Osteoblast (primary cell): Measurements from ENCODE around the gene WDR4. TPM values are rescaled to one million over a fixed set of nuclear protein-coding genes. Genes with fewer than 3 reads are reported as not detected.

Source experiments
- DNase-seq: peaks from one replicate; pipeline ENCODE4 v3.0.0; 2011; ENCODE audit warnings: low spot score, mixed read lengths; ENCODE audit not compliant: insufficient read length; ENCODE audit errors: missing footprints
- H2AFZ ChIP-seq: 2 replicates; pipeline ENCODE4 v1.6.0; 2011; ENCODE audit warnings: mild to moderate bottlenecking, low read length
- H3K27ac ChIP-seq: 2 replicates; pipeline ENCODE4 v1.5.1; 2011; ENCODE audit warnings: mild to moderate bottlenecking, low read depth, low read length, moderate library complexity
- H3K27me3 ChIP-seq: 2 replicates; pipeline ENCODE4 v1.6.0; 2012; ENCODE audit warnings: mild to moderate bottlenecking, control low read depth, inconsistent platforms, low read length, moderate library complexity; ENCODE audit not compliant: insufficient read depth
- H3K36me3 ChIP-seq: 2 replicates; pipeline ENCODE4 v1.5.1; 2011; ENCODE audit warnings: mild to moderate bottlenecking, low read length, control low read depth, moderate library complexity; ENCODE audit not compliant: insufficient read depth
- H3K4me1 ChIP-seq: 2 replicates; pipeline ENCODE4 v1.5.1; 2011; ENCODE audit warnings: mild to moderate bottlenecking, low read length, control low read depth, moderate library complexity; ENCODE audit not compliant: insufficient read depth
- H3K4me2 ChIP-seq: 2 replicates; pipeline ENCODE4 v1.6.0; 2011; ENCODE audit warnings: mild to moderate bottlenecking, low read length; ENCODE audit not compliant: insufficient read depth
- H3K4me3 ChIP-seq: fragments of 200-600 bp; sonication (generic); 3 replicates; pipeline ENCODE4 v1.5.1; 2012; ENCODE audit warnings: mild to moderate bottlenecking, low read length, inconsistent platforms; ENCODE audit not compliant: insufficient read depth
- H3K79me2 ChIP-seq: 2 replicates; pipeline ENCODE4 v1.6.0; 2012; ENCODE audit warnings: mild to moderate bottlenecking, low read length, control low read depth, inconsistent platforms; ENCODE audit not compliant: insufficient read depth
- H3K9me3 ChIP-seq: 2 replicates; pipeline ENCODE4 v1.5.1; 2011; ENCODE audit warnings: low read depth, low read length, control low read depth
- H4K20me1 ChIP-seq: 2 replicates; pipeline ENCODE4 v1.6.0; 2012; ENCODE audit warnings: mild to moderate bottlenecking, low read length, control low read depth; ENCODE audit not compliant: insufficient read depth
- total RNA-seq: library from RNA; depleted of rRNA; stranded (reverse); fragments of >200 nt; gene quantifications from 2 replicates; pipeline ENCODE4 v1.2.3, GENCODE V29; 2012
- TF ChIP-seq, protein P1 (sequence below): IDR thresholded peaks from 2 replicates; pipeline ENCODE4 v1.5.1; 2011; ENCODE audit warnings: mild to moderate bottlenecking, low read depth, low read length, moderate library complexity; ENCODE audit errors: extremely low read depth

WDR4 gene
- total RNA-seq, 1 donor = 10.1 TPM

DNA sequence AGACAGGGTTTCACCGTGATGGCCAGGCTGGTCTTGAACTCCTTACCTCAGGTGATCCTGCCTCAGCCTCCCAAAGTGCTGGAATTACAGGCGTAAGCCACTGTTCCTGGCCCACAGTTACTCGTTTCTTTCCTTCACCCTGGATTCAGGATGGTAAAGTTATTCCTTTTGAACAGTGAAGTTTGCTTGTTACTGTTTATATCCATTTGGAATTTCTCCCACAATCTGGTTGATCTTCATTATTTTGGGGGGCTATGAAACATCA is 43.0 kb downstream of the WDR4 start:
- no peaks in the 10 kb centered on the region for H4K20me1 ChIP-seq
- no peaks in the 10 kb centered on the region for H3K79me2 ChIP-seq
- peaks cover 14% of the 10 kb centered on the region for H3K36me3 ChIP-seq
- no peak overlapping the region for H3K4me3 ChIP-seq
- H3K4me1 ChIP-seq = no peaks in the 10 kb centered on the region
- TF ChIP-seq, protein P1, sequence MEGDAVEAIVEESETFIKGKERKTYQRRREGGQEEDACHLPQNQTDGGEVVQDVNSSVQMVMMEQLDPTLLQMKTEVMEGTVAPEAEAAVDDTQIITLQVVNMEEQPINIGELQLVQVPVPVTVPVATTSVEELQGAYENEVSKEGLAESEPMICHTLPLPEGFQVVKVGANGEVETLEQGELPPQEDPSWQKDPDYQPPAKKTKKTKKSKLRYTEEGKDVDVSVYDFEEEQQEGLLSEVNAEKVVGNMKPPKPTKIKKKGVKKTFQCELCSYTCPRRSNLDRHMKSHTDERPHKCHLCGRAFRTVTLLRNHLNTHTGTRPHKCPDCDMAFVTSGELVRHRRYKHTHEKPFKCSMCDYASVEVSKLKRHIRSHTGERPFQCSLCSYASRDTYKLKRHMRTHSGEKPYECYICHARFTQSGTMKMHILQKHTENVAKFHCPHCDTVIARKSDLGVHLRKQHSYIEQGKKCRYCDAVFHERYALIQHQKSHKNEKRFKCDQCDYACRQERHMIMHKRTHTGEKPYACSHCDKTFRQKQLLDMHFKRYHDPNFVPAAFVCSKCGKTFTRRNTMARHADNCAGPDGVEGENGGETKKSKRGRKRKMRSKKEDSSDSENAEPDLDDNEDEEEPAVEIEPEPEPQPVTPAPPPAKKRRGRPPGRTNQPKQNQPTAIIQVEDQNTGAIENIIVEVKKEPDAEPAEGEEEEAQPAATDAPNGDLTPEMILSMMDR = no peak
- no peaks in the 10 kb centered on the region for H3K27me3 ChIP-seq
- H3K4me2 ChIP-seq = no peak overlapping the region
- no peaks in the 10 kb centered on the region for H3K9me3 ChIP-seq
- no peak for DNase-seq
- H3K27ac ChIP-seq = no peak overlapping the region
- no peak overlapping the region for H2AFZ ChIP-seq

- Histone ChIP-seq H3K4me2 (no peak overlapping the region), H3K36me3 (peaks cover 9% of the 10 kb centered on the region), H2AFZ (no peak overlapping the region), H3K9me3 (no peaks in the 10 kb centered on the region), H3K4me3 (no peak overlapping the region), H4K20me1 (no peaks in the 10 kb centered on the region), H3K4me1 (no peaks in the 10 kb centered on the region), H3K79me2 (no peaks in the 10 kb centered on the region), H3K27me3 (no peaks in the 10 kb centered on the region), H3K27ac (no peak overlapping the region)
- TF ChIP-seq, protein P1 = no peak
- DNase-seq = peak; percentile 72
Observed at GRCh38 chr21:42835611-42836401, 43.5 kb downstream of the WDR4 start.

DNA sequence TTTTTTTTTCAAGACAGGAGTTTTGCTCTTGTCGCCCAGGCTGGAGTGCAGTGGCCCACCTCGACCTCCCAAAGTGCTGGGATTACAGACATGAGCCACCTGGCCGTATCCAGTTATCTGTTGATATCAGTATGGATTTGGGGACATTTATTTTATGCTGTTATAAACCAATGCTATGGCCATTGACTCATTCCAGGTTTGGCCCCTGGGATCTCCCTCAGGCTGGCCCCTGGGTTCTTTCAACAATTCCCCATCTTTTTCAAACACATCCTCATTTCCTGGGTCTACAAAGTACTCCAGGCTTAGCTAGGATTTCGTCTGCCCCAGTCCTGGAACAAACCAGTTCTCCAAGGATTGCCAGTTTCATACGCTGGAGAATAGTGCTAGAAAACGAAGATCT is 44.1 kb downstream of the WDR4 start:
- Histone ChIP-seq H4K20me1 (no peaks in the 10 kb centered on the region), H3K9me3 (no peaks in the 10 kb centered on the region), H3K36me3 (peaks cover 3% of the 10 kb centered on the region), H2AFZ (no peak overlapping the region), H3K79me2 (no peaks in the 10 kb centered on the region), H3K4me2 (no peak overlapping the region), H3K27me3 (no peaks in the 10 kb centered on the region), H3K4me1 (no peaks in the 10 kb centered on the region), H3K4me3 (no peak overlapping the region), H3K27ac (no peak overlapping the region)
- peak; percentile 70 for DNase-seq
- TF ChIP-seq, protein P1 = no peak

- Histone ChIP-seq H3K27ac (no peak overlapping the region), H3K79me2 (no peaks in the 10 kb centered on the region), H3K36me3 (no peaks in the 10 kb centered on the region), H4K20me1 (no peaks in the 10 kb centered on the region), H3K27me3 (no peaks in the 10 kb centered on the region), H3K4me1 (no peaks in the 10 kb centered on the region), H2AFZ (no peak overlapping the region), H3K4me3 (no peak overlapping the region), H3K4me2 (no peak overlapping the region), H3K9me3 (no peaks in the 10 kb centered on the region)
- DNase-seq = peak; percentile 38
- TF ChIP-seq, protein P1 = no peak
Observed at GRCh38 chr21:42834726-42835191, 44.6 kb downstream of the WDR4 start.
